Glutamatergic neuron (in vitro differentiated cells): ENCODE measurements around the gene ALDH9A1. TPM values are rescaled to one million over a fixed set of nuclear protein-coding genes. Genes with fewer than 3 reads are reported as not detected.

Experiments used
- DNase-seq: peaks from one replicate; pipeline ENCODE4 v3.0.0; 2022
- H3K27ac Mint-ChIP-seq: one replicate; pipeline ENCODE4 v1.8.0; 2020; ENCODE audit warnings: mild to moderate bottlenecking, mixed read lengths, inconsistent platforms; ENCODE audit not compliant: unreplicated experiment
- H3K27me3 Mint-ChIP-seq: one replicate; pipeline ENCODE4 v1.8.0; 2020; ENCODE audit warnings: mild to moderate bottlenecking, moderate library complexity, mixed read lengths, inconsistent platforms; ENCODE audit not compliant: unreplicated experiment
- H3K36me3 Mint-ChIP-seq: one replicate; pipeline ENCODE4 v1.8.0; 2020; ENCODE audit warnings: mild to moderate bottlenecking, mixed read lengths, inconsistent platforms; ENCODE audit not compliant: unreplicated experiment
- H3K4me1 Mint-ChIP-seq: one replicate; pipeline ENCODE4 v1.8.0; 2020; ENCODE audit warnings: mild to moderate bottlenecking, low read depth, mixed read lengths, inconsistent platforms; ENCODE audit not compliant: unreplicated experiment
- H3K4me3 Mint-ChIP-seq: one replicate; pipeline ENCODE4 v1.8.0; 2020; ENCODE audit warnings: mild to moderate bottlenecking, mixed read lengths, inconsistent platforms; ENCODE audit not compliant: unreplicated experiment
- H3K9me3 Mint-ChIP-seq: one replicate; pipeline ENCODE4 v1.8.0; 2020; ENCODE audit warnings: mild to moderate bottlenecking, moderate library complexity, mixed read lengths, inconsistent platforms; ENCODE audit not compliant: unreplicated experiment
- CTCF ChIP-seq: fragments of 200-600 bp; sonication (generic); IDR thresholded peaks from one replicate; pipeline ENCODE4 v1.5.0; 2021; ENCODE audit not compliant: partially characterized antibody, unreplicated experiment
- total RNA-seq: library from RNA; stranded (reverse); fragmentation: NEBNext Ultra II Directional; extraction: Animal tissue kit (Norgen Biotek cat#: 25700); gene quantifications from one replicate; pipeline ENCODE4 v1.2.1, GENCODE V29; 2021; ENCODE audit not compliant: unreplicated experiment

ALDH9A1 gene
- total RNA-seq, 1 donor from 2014 or later: 19.8 TPM

- TF ChIP-seq CTCF: no peak
- no peak overlapping the region for H3K27ac Mint-ChIP-seq
- H3K4me1 Mint-ChIP-seq: no peaks in the 10 kb centered on the region
- no peak for DNase-seq
- no peaks in the 10 kb centered on the region for H3K9me3 Mint-ChIP-seq
- H3K36me3 Mint-ChIP-seq: no peaks in the 10 kb centered on the region
- no peak overlapping the region for H3K4me3 Mint-ChIP-seq
- H3K27me3 Mint-ChIP-seq: no peaks in the 10 kb centered on the region
These were observed 78.7 kb downstream of the ALDH9A1 start for GRCh38 chr1:165619647-165620151.

- Mint-ChIP-seq H3K4me3 (no peak overlapping the region), H3K36me3 (no peaks in the 10 kb centered on the region), H3K27ac (no peak overlapping the region), H3K4me1 (no peaks in the 10 kb centered on the region), H3K27me3 (no peaks in the 10 kb centered on the region), H3K9me3 (no peaks in the 10 kb centered on the region)
- DNase-seq: no peak
- TF ChIP-seq CTCF: no peak
These were observed 81.3 kb downstream of the ALDH9A1 start for GRCh38 chr1:165616987-165617546.

GRCh38 chr1:165616054-165616612 is 82.2 kb downstream of the ALDH9A1 start:
- Mint-ChIP-seq H3K27ac (no peak overlapping the region), H3K4me1 (no peaks in the 10 kb centered on the region), H3K9me3 (no peaks in the 10 kb centered on the region), H3K36me3 (no peaks in the 10 kb centered on the region), H3K4me3 (no peak overlapping the region), H3K27me3 (no peaks in the 10 kb centered on the region)
- DNase-seq: no peak
- no peak for TF ChIP-seq CTCF

Other genes with a start within 250 kb of the ALDH9A1 start
- not detected for gene LRRC52, start 154.6 kb downstream of the ALDH9A1 start, total RNA-seq
- 128 TPM for gene MGST3, start 67.3 kb downstream of the ALDH9A1 start, total RNA-seq
- 74.9 TPM for gene TMCO1, start 70.3 kb upstream of the ALDH9A1 start, total RNA-seq
- 29.9 TPM for gene UCK2, start 129.1 kb upstream of the ALDH9A1 start, total RNA-seq